ENCODE results near the gene SRL. TPM values are rescaled to one million over a fixed set of nuclear protein-coding genes. Genes with fewer than 3 reads are reported as not detected.

Gene SRL
- total RNA-seq, 1 experiment from 2014 or later: 0.11 TPM

GRCh38 chr16:4182581-4183236, 59.2 kb downstream of the SRL start:
- H3K4me3 Mint-ChIP-seq: peak overlapping the region; percentile 75
- peaks cover 4% of the 10 kb centered on the region for H3K4me1 Mint-ChIP-seq
- TF ChIP-seq ELF4 (CRISPR knock-in tag; IDR thresholded peaks at IDR 0.05; ENCODE audit: low read depth): no peak
- POLR2A ChIA-PET: interaction anchor here (0.7 to 1.1 kb wide), 2 partner anchors 55 to 67 kb away, joined by 3 to 4 read pairs; partner anchors contain the start of gene ADCY9
- H3K27ac Mint-ChIP-seq: peak overlapping the region; percentile 87
- H3K36me3 Mint-ChIP-seq: no peaks in the 10 kb centered on the region
- H3K27me3 Mint-ChIP-seq (ENCODE audit: low read depth): peaks cover 6% of the 10 kb centered on the region; the same call in 1 of the 2 replicates
- ATAC-seq (no peak), DNase-seq (ENCODE audit: low spot score) (no peak)
- no peaks in the 10 kb centered on the region for H3K9me3 Mint-ChIP-seq
- CTCF ChIA-PET: interaction anchor here (4.4 kb wide), 1 partner anchor 71 kb away, joined by 35 read pairs; no protein-coding TSS in a partner anchor

- ChIA-PET CTCF (interaction anchor here (2.1 kb wide), 1 partner anchor 73 kb away, joined by 10 read pairs; no protein-coding TSS in a partner anchor), POLR2A (no interaction called here)
- peaks cover 4% of the 10 kb centered on the region for H3K4me1 Mint-ChIP-seq
- DNase-seq (ENCODE audit: low spot score): no peak
- H3K9me3 Mint-ChIP-seq: no peaks in the 10 kb centered on the region
- TF ChIP-seq IRF2 (CRISPR knock-in tag; IDR thresholded peaks at IDR 0.05; ENCODE audit: borderline replicate concordance, low read depth) (no peak), ATF6 (CRISPR knock-in tag; IDR thresholded peaks at IDR 0.05) (no peak), SP1 (CRISPR knock-in tag; conservative IDR thresholded peaks at IDR 0.05) (no peak), SOX15 (CRISPR knock-in tag; IDR thresholded peaks at IDR 0.05) (no peak), SMAD3 (CRISPR knock-in tag; IDR thresholded peaks at IDR 0.05; ENCODE audit: borderline replicate concordance) (no peak), GABPB1 (CRISPR knock-in tag; IDR thresholded peaks at IDR 0.05) (no peak), TP53 (CRISPR knock-in tag; IDR thresholded peaks at IDR 0.05) (no peak), JAZF1 (CRISPR knock-in tag; IDR thresholded peaks at IDR 0.05) (no peak), FOXK1 (CRISPR knock-in tag; IDR thresholded peaks at IDR 0.05) (no peak), E2F4 (CRISPR knock-in tag; IDR thresholded peaks at IDR 0.05; ENCODE audit: borderline replicate concordance, low read depth) (no peak), RELA (CRISPR knock-in tag; IDR thresholded peaks at IDR 0.05; ENCODE audit: borderline replicate concordance) (no peak), ZMAT4 (CRISPR knock-in tag; IDR thresholded peaks at IDR 0.05) (no peak), ZNF532 (CRISPR knock-in tag; IDR thresholded peaks at IDR 0.05; ENCODE audit: borderline replicate concordance) (no peak), ZNF425 (CRISPR knock-in tag; conservative IDR thresholded peaks at IDR 0.05) (no peak)
- H3K36me3 Mint-ChIP-seq: no peaks in the 10 kb centered on the region
- H3K27me3 Mint-ChIP-seq (ENCODE audit: low read depth): peaks cover 6% of the 10 kb centered on the region; the same call in 1 of the 2 replicates
- no peak overlapping the region for H3K4me3 Mint-ChIP-seq
- no peak for ATAC-seq
- no peak overlapping the region; the same call in 1 of the 2 replicates for H3K27ac Mint-ChIP-seq
Observed at GRCh38 chr16:4180511-4180910, 61.4 kb downstream of the SRL start.
